GM21390 (cell line): ENCODE measurements around the gene CHD1.
"Not testable (repeated sequence)": the region's sequence is repeated elsewhere in the genome, so short reads cannot be mapped to it uniquely, and the experiment has no call there.

Experiments
- ATAC-seq: cut with Tn5 transposase; IDR thresholded peaks from one replicate; pipeline ENCODE4 v1.9.1; 2021; ENCODE audit not compliant: unreplicated experiment

CHD1 gene

GRCh38 chr5:98928873-98929709 is at the start of gene CHD1:
CHD1 (minus strand) TSS chr5:98929007; CDS start chr5:98926386, 2,621 bp downstream.
- ATAC-seq: peak; percentile 60

GRCh38 chr5:98978528-98978927 is 49.7 kb upstream of the CHD1 start:
- ATAC-seq: no peak

GRCh38 chr5:98977723-98978122 is 48.9 kb upstream of the CHD1 start:
- no peak for ATAC-seq

GRCh38 chr5:98975682-98976407 is 47.0 kb upstream of the CHD1 start:
- peak; percentile 87 for ATAC-seq

GRCh38 chr5:98975223-98975622 is 46.4 kb upstream of the CHD1 start:
- no peak for ATAC-seq

GRCh38 chr5:98969400-98969799 is 40.6 kb upstream of the CHD1 start:
- ATAC-seq: no peak

- ATAC-seq: no peak
Measured at GRCh38 chr5:98968056-98968564, 39.3 kb upstream of the CHD1 start.

- no peak for ATAC-seq
Measured at GRCh38 chr5:98965226-98965625, 36.4 kb upstream of the CHD1 start.

GRCh38 chr5:98964621-98965020 is 35.8 kb upstream of the CHD1 start:
- no peak for ATAC-seq

- no peak for ATAC-seq
Measured at GRCh38 chr5:98963019-98963418, 34.2 kb upstream of the CHD1 start.

- ATAC-seq: no peak
Measured at GRCh38 chr5:98962587-98962986, 33.8 kb upstream of the CHD1 start.

- ATAC-seq: no peak
Measured at GRCh38 chr5:98961665-98962344, 33.0 kb upstream of the CHD1 start.

GRCh38 chr5:98957307-98957706 is 28.5 kb upstream of the CHD1 start:
- no peak for ATAC-seq

- ATAC-seq: not testable (repeated sequence)
Measured at GRCh38 chr5:98955888-98956287, 27.1 kb upstream of the CHD1 start.

- not testable (repeated sequence) for ATAC-seq
Measured at GRCh38 chr5:98955471-98955870, 26.7 kb upstream of the CHD1 start.

GRCh38 chr5:98954392-98955028 is 25.7 kb upstream of the CHD1 start:
- no peak for ATAC-seq

GRCh38 chr5:98942847-98943246 is 14.0 kb upstream of the CHD1 start:
- no peak for ATAC-seq

- no peak for ATAC-seq
Measured at GRCh38 chr5:98941131-98941883, 12.5 kb upstream of the CHD1 start.

GRCh38 chr5:98940581-98940980 is 11.8 kb upstream of the CHD1 start:
- no peak for ATAC-seq

- ATAC-seq: no peak
Measured at GRCh38 chr5:98938464-98938863, 9.7 kb upstream of the CHD1 start.
